Activated CD4-positive, alpha-beta T cell treated with anti-CD3 and anti-CD28 coated beads, Interleukin-2, amount 50 U/mL, for 16 hours (primary cell): ENCODE results near the gene KXD1.
"Not testable (repeated sequence)": the region's sequence is repeated elsewhere in the genome, so short reads cannot be mapped to it uniquely, and the experiment has no call there.

Source experiments
- DNase-seq: peaks from one replicate; pipeline ENCODE4 v3.0.0-alpha.2; 2020

KXD1 gene

GRCh38 chr19:18537431-18537830 lies 20.2 kb upstream of the KXD1 start:
- no peak for DNase-seq

- DNase-seq = no peak
These were observed 19.6 kb upstream of the KXD1 start for GRCh38 chr19:18538115-18538514.

GRCh38 chr19:18539372-18539771 lies 18.3 kb upstream of the KXD1 start:
- no peak for DNase-seq

GRCh38 chr19:18540200-18540599 lies 17.5 kb upstream of the KXD1 start:
- DNase-seq = not testable (repeated sequence)

GRCh38 chr19:18541258-18541991 lies 16.2 kb upstream of the KXD1 start:
- peak; percentile 34 for DNase-seq

GRCh38 chr19:18541992-18542940 lies 15.4 kb upstream of the KXD1 start:
- DNase-seq = no peak

GRCh38 chr19:18542941-18543813 lies 14.5 kb upstream of the KXD1 start, which contains the start of gene FKBP8:
Gene FKBP8, minus strand, starts transcription at chr19:18543573. Its CDS starts 1,603 bp downstream, at chr19:18541970.
- peak; percentile 95 for DNase-seq

GRCh38 chr19:18543814-18544475 lies 13.7 kb upstream of the KXD1 start:
- peak; percentile 93 for DNase-seq

- DNase-seq = no peak
These were observed 6.0 kb upstream of the KXD1 start for GRCh38 chr19:18551631-18552030.

GRCh38 chr19:18558202-18558555 lies 509 bp downstream of the KXD1 start:
- DNase-seq = no peak

GRCh38 chr19:18558604-18559003 lies 934 bp downstream of the KXD1 start:
- DNase-seq = no peak

- no peak for DNase-seq
These were observed 2.0 kb downstream of the KXD1 start for GRCh38 chr19:18559685-18560084.

GRCh38 chr19:18562086-18562485 lies 4.4 kb downstream of the KXD1 start:
- DNase-seq = no peak

- no peak for DNase-seq
These were observed 9.3 kb downstream of the KXD1 start for GRCh38 chr19:18566953-18567352.

- no peak for DNase-seq
These were observed 10.7 kb downstream of the KXD1 start for GRCh38 chr19:18568367-18568766.

- DNase-seq = peak; percentile 99
These were observed 14.1 kb downstream of the KXD1 start, which contains the start of gene UBA52 for GRCh38 chr19:18571564-18572344. Gene UBA52, plus strand, starts transcription at chr19:18571857. Its CDS starts 1,444 bp downstream, at chr19:18573301.

GRCh38 chr19:18574691-18575291 lies 17.1 kb downstream of the KXD1 start:
- DNase-seq = no peak

- DNase-seq = no peak
These were observed 18.7 kb downstream of the KXD1 start for GRCh38 chr19:18576383-18576782.

- DNase-seq = no peak
These were observed 19.8 kb downstream of the KXD1 start for GRCh38 chr19:18577365-18577914.

- no peak for DNase-seq
These were observed 22.6 kb downstream of the KXD1 start for GRCh38 chr19:18580311-18580710.

GRCh38 chr19:18586306-18586705 lies 28.6 kb downstream of the KXD1 start:
- DNase-seq = no peak
